IMR-90 (cell line): ENCODE data around the gene BTG2. TPM values are rescaled to one million over a fixed set of nuclear protein-coding genes. Genes with fewer than 3 reads are reported as not detected.

Experiments
- ATAC-seq: fragments of 200-7000 bp; cut with Tn5 transposase; 2 replicates; pipeline ENCODE4 v1.9.1; 2020; ENCODE audit warnings: low read depth, mild to moderate bottlenecking, moderate library complexity
- BruUV-seq: library from RNA; stranded (reverse); fragments of 400-500 nt; replicated peaks from 2 replicates; lab custom pipeline; 2021; lab: Mats Ljungman, UMichigan
- CTCF ChIA-PET: fragments of 300-600 bp; formaldehyde crosslinking; extraction: SDS; loops from one replicate; lab custom pipeline; 2021; ENCODE audit warnings: antibody characterized with exemption; lab: Yijun Ruan, JAX
- POLR2A ChIA-PET: fragments of 300-600 bp; sonication (Branson Sonifier 250); formaldehyde crosslinking; loops from one replicate; lab custom pipeline; 2022; ENCODE audit warnings: antibody characterized with exemption; ENCODE audit not compliant: unreplicated experiment; lab: Charles Lee
- DNase-seq: peaks from one replicate; pipeline ENCODE4 v3.0.0; 2013
- H2AFZ ChIP-seq: replicated peaks from 2 replicates; pipeline ENCODE3; 2013; ENCODE audit warnings: low read length, mild to moderate bottlenecking; ENCODE audit not compliant: poor library complexity
- H2AK5ac ChIP-seq: 2 replicates; pipeline ENCODE4 v1.6.1; 2013; ENCODE audit warnings: low read depth, low read length, inconsistent platforms
- H2AK9ac ChIP-seq: replicated peaks from 2 replicates; pipeline ENCODE3; 2013; ENCODE audit warnings: mild to moderate bottlenecking, low read depth, low read length, moderate library complexity; ENCODE audit not compliant: poor library complexity
- H2BK120ac ChIP-seq: 2 replicates; pipeline ENCODE4 v1.6.1; 2013; ENCODE audit warnings: low read depth, low read length, inconsistent platforms
- H2BK15ac ChIP-seq: 3 replicates; pipeline ENCODE4 v1.6.1; 2013; ENCODE audit warnings: low read depth, low read length, inconsistent platforms
- H2BK20ac ChIP-seq: 2 replicates; pipeline ENCODE4 v1.6.1; 2013; ENCODE audit warnings: low read depth, mild to moderate bottlenecking, inconsistent platforms, low read length, moderate library complexity
- H2BK5ac ChIP-seq: 2 replicates; pipeline ENCODE4 v1.6.1; 2013; ENCODE audit warnings: mild to moderate bottlenecking, low read depth, low read length, inconsistent platforms; ENCODE audit not compliant: poor library complexity, severe bottlenecking
- H3K14ac ChIP-seq: replicated peaks from 2 replicates; pipeline ENCODE4 v1.6.1; 2013; ENCODE audit warnings: low read depth, low read length, inconsistent platforms
- H3K18ac ChIP-seq: 2 replicates; pipeline ENCODE4 v1.6.1; 2013; ENCODE audit warnings: low read depth, low read length, control low read depth
- H3K23ac ChIP-seq: 2 replicates; pipeline ENCODE4 v1.6.1; 2013; ENCODE audit warnings: low read depth, low read length, inconsistent platforms
- H3K27ac ChIP-seq: 2 replicates; pipeline ENCODE4 v1.5.1; 2013; ENCODE audit warnings: mild to moderate bottlenecking, control low read depth, low read length; ENCODE audit not compliant: insufficient read depth
- H3K27me3 ChIP-seq: 2 replicates; pipeline ENCODE4 v1.6.1; 2013; ENCODE audit warnings: low read length; ENCODE audit not compliant: control insufficient read depth, insufficient read depth
- H3K36me3 ChIP-seq: 2 replicates; pipeline ENCODE4 v1.6.1; 2013; ENCODE audit warnings: low read length, mixed read lengths; ENCODE audit not compliant: control insufficient read depth, insufficient read depth
- H3K4ac ChIP-seq: 2 replicates; pipeline ENCODE4 v1.6.1; 2013; ENCODE audit warnings: low read depth, low read length, inconsistent platforms
- H3K4me1 ChIP-seq: 2 replicates; pipeline ENCODE4 v1.6.1; 2013; ENCODE audit warnings: low read length, mixed read lengths; ENCODE audit not compliant: control insufficient read depth, insufficient read depth
- H3K4me2 ChIP-seq: 2 replicates; pipeline ENCODE4 v1.6.1; 2013; ENCODE audit warnings: low read depth, mild to moderate bottlenecking, control low read depth, low read length, moderate library complexity
- H3K4me3 ChIP-seq: 2 replicates; pipeline ENCODE4 v1.5.1; 2013; ENCODE audit warnings: low read depth, mild to moderate bottlenecking, control low read depth, low read length, moderate library complexity; ENCODE audit not compliant: insufficient read depth
- H3K56ac ChIP-seq: 2 replicates; pipeline ENCODE4 v1.6.1; 2013; ENCODE audit warnings: low read length, inconsistent platforms; ENCODE audit not compliant: insufficient read depth; ENCODE audit errors: extremely low read depth
- H3K79me1 ChIP-seq, 2 experiments: 2 replicates each; pipeline ENCODE4 v1.6.1; 2013; ENCODE audit warnings: low read length in 2 of 2, inconsistent platforms in 1 of 2, low read depth in 1 of 2
- H3K9ac ChIP-seq: 2 replicates; pipeline ENCODE4 v1.6.1; 2013; ENCODE audit warnings: low read depth, low read length, control low read depth
- H3K9me1 ChIP-seq: 2 replicates; pipeline ENCODE4 v1.6.1; 2013; ENCODE audit warnings: low read length, inconsistent platforms; ENCODE audit not compliant: insufficient read depth
- H3K9me3 ChIP-seq: 2 replicates; pipeline ENCODE4 v1.6.1; 2013; ENCODE audit warnings: low read length; ENCODE audit not compliant: control insufficient read depth, insufficient read depth
- H4K20me1 ChIP-seq: 2 replicates; pipeline ENCODE4 v1.6.1; 2013; ENCODE audit warnings: low read length, inconsistent platforms; ENCODE audit not compliant: insufficient read depth
- H4K5ac ChIP-seq: 2 replicates; pipeline ENCODE4 v1.6.1; 2013; ENCODE audit warnings: mild to moderate bottlenecking, low read depth, low read length, control low read depth
- H4K8ac ChIP-seq, 2 experiments: 2 replicates each; pipeline ENCODE4 v1.6.1; 2013; ENCODE audit warnings: low read depth in 2 of 2, low read length in 2 of 2, control low read depth in 1 of 2, inconsistent platforms in 1 of 2
- H4K91ac ChIP-seq: 2 replicates; pipeline ENCODE4 v1.6.1; 2013; ENCODE audit warnings: low read depth, low read length, inconsistent platforms; ENCODE audit not compliant: insufficient read depth
- BHLHE40 ChIP-seq: fragments of 150-350 bp; IDR thresholded peaks from 2 replicates; pipeline ENCODE4 v1.6.1; 2016; ENCODE audit warnings: mild to moderate bottlenecking, low read depth, low read length
- CEBPB ChIP-seq: IDR thresholded peaks from 2 replicates; pipeline ENCODE4 v1.6.1; 2012; ENCODE audit warnings: low read depth, low read length, improper control_type of control experiment
- CHD1 ChIP-seq: IDR thresholded peaks from 2 replicates; pipeline ENCODE4 v1.6.1; 2012; ENCODE audit warnings: low read depth, low read length, improper control_type of control experiment
- ELK1 ChIP-seq: fragments of 150-350 bp; IDR thresholded peaks from 2 replicates; pipeline ENCODE4 v1.6.1; 2016; ENCODE audit warnings: low read depth, mild to moderate bottlenecking, low read length, moderate library complexity, borderline replicate concordance
- FOS ChIP-seq: fragments of 150-350 bp; IDR thresholded peaks from 2 replicates; pipeline ENCODE4 v1.6.1; 2016; ENCODE audit warnings: low read depth, low read length
- MAZ ChIP-seq: IDR thresholded peaks from 2 replicates; pipeline ENCODE4 v1.6.1; 2012; ENCODE audit warnings: low read depth, mild to moderate bottlenecking, low read length, improper control_type of control experiment, moderate library complexity, borderline replicate concordance
- NFE2L2 ChIP-seq: fragments of 150-350 bp; IDR thresholded peaks from 2 replicates; pipeline ENCODE4 v1.6.1; 2016; ENCODE audit warnings: low read depth, mild to moderate bottlenecking, low read length
- POLR2A ChIP-seq: IDR thresholded peaks from 2 replicates; pipeline ENCODE4 v1.6.1; 2012; ENCODE audit warnings: mild to moderate bottlenecking, low read depth, low read length
- RAD21 ChIP-seq: IDR thresholded peaks from 2 replicates; pipeline ENCODE4 v1.6.1; 2012; ENCODE audit warnings: low read length, improper control_type of control experiment
- RCOR1 ChIP-seq: IDR thresholded peaks from 2 replicates; pipeline ENCODE4 v1.6.1; 2012; ENCODE audit warnings: mild to moderate bottlenecking, low read length, improper control_type of control experiment; ENCODE audit not compliant: insufficient replicate concordance
- RFX5 ChIP-seq: IDR thresholded peaks from 2 replicates; pipeline ENCODE4 v1.8.0; 2012; ENCODE audit warnings: low read depth, mild to moderate bottlenecking, low read length, moderate library complexity
- WGBS, 2 experiments: methylation state at CpG; one replicate each; pipeline versions ENCODE4 v1.1.5 to v1.1.7; 2013; ENCODE audit warnings: missing lambda C conversion rate in 2 of 2; ENCODE audit not compliant: insufficient read length in 1 of 2; ENCODE audit errors: extremely low coverage in 2 of 2; 5-methylcytosine and 5-hydroxymethylcytosine counted together
- dilution Hi-C: fragments of 300-500 bp; cut with HindIII; formaldehyde crosslinking; loops from one replicate; pipeline ENCODE4 v1.14.3; 2018; ENCODE audit warnings: low sequenced_read_pairs; ENCODE audit not compliant: unreplicated experiment
- in situ Hi-C: fragments of 300-500 bp; cut with MboI; formaldehyde crosslinking; loops from 3 replicates; pipeline ENCODE4 v1.14.3; 2019; ENCODE audit warnings: low sequenced_read_pairs, inconsistent platforms, mixed read lengths
- intact Hi-C: fragments of 100-400 bp; cut with micrococcal nuclease; formaldehyde crosslinking; loops from 2 replicates; pipeline ENCODE4 v1.10.0; 2022
- polyA plus RNA-seq, 3 experiments: library from polyadenylated mRNA; depleted of rRNA; stranded (reverse); fragments of >200 nt; gene quantifications; 2 replicates each; pipeline ENCODE4 v1.2.3, GENCODE V29; 2012; ENCODE audit warnings: low replicate concordance in 1 of 3
- total RNA-seq: library from RNA; depleted of rRNA; stranded (reverse); fragments of >200 nt; gene quantifications from 2 replicates; pipeline ENCODE4 v1.2.3, GENCODE V29; 2012
- TF ChIP-seq, protein P1 (sequence below): conservative IDR thresholded peaks from 2 replicates; pipeline ENCODE4 v1.5.1; 2012; ENCODE audit warnings: mild to moderate bottlenecking, low read depth, low read length, improper control_type of control experiment

The BTG2 gene
- total and polyA plus RNA-seq, 2 of the 4 experiments (the other 2 are of a cell fraction) = 8.4 to 18.8 TPM

DNA sequence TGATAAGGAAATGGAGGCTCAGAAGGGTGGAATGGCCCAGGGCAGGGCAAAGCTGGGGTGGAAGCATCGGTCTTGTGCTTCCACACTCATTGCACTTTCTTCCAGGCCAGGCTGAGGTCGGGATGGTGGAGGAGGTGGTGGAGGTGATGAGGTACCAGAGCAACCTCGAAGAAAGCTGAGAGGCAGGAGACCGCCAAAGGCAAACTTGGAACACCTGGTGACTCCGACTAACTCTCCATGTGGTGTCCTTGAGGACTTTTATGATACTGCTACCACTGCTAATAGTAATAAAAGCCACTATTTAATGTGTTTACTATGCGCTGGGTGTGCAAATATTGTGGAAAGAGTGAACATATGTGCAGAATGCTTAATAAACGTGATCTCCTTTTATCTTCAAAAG, 16.9 kb upstream of the BTG2 start:
- dilution Hi-C loops (no loop called here), in situ Hi-C loops (no loop called here), intact Hi-C loops (no loop called here)
- 0 out of 2 replicates have a peak, but pooled peaks cover 4% of the 10 kb centered on the region for H3K9me1 ChIP-seq
- no peak overlapping the region for H2BK120ac ChIP-seq
- H3K4ac ChIP-seq = no peak overlapping the region
- BruUV-seq = no TSS peak
- peaks cover 34% of the 10 kb centered on the region for H3K27me3 ChIP-seq
- no peak overlapping the region for H4K91ac ChIP-seq
- no peak overlapping the region for H3K14ac ChIP-seq
- H3K9ac ChIP-seq = no peak overlapping the region
- H4K20me1 ChIP-seq = no peaks in the 10 kb centered on the region
- no peak overlapping the region for H3K4me2 ChIP-seq
- H3K4me1 ChIP-seq = peaks cover 9% of the 10 kb centered on the region; the same call in 1 of the 2 replicates
- H2BK20ac ChIP-seq = no peak overlapping the region
- no peak overlapping the region for H3K18ac ChIP-seq
- no peaks in the 10 kb centered on the region for H3K79me1 ChIP-seq
- H3K27ac ChIP-seq = no peak overlapping the region
- H2AFZ ChIP-seq = no peak overlapping the region
- no peak overlapping the region for H4K5ac ChIP-seq
- no peak overlapping the region for H2AK5ac ChIP-seq
- no peak overlapping the region for H4K8ac ChIP-seq
- CTCF ChIA-PET = no interaction called here
- WGBS, 2 experiments = no CpG with 5 or more reads among the region's 7 CpGs
- H2BK5ac ChIP-seq = no peak overlapping the region
- no peak overlapping the region for H2AK9ac ChIP-seq
- no peak overlapping the region for H2BK15ac ChIP-seq
- no peaks in the 10 kb centered on the region for H3K36me3 ChIP-seq
- no peak overlapping the region for H3K4me3 ChIP-seq
- TF ChIP-seq RCOR1 (no peak), ELK1 (no peak), NFE2L2 (no peak), FOS (no peak), RAD21 (no peak), CHD1 (no peak), MAZ (no peak), CEBPB (no peak), RFX5 (no peak), BHLHE40 (no peak), POLR2A (no peak)
- TF ChIP-seq, protein P1, sequence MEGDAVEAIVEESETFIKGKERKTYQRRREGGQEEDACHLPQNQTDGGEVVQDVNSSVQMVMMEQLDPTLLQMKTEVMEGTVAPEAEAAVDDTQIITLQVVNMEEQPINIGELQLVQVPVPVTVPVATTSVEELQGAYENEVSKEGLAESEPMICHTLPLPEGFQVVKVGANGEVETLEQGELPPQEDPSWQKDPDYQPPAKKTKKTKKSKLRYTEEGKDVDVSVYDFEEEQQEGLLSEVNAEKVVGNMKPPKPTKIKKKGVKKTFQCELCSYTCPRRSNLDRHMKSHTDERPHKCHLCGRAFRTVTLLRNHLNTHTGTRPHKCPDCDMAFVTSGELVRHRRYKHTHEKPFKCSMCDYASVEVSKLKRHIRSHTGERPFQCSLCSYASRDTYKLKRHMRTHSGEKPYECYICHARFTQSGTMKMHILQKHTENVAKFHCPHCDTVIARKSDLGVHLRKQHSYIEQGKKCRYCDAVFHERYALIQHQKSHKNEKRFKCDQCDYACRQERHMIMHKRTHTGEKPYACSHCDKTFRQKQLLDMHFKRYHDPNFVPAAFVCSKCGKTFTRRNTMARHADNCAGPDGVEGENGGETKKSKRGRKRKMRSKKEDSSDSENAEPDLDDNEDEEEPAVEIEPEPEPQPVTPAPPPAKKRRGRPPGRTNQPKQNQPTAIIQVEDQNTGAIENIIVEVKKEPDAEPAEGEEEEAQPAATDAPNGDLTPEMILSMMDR = no peak
- no peak overlapping the region for H3K56ac ChIP-seq
- ATAC-seq (no peak), DNase-seq (no peak)
- H3K23ac ChIP-seq = no peak overlapping the region
- no peaks in the 10 kb centered on the region for H3K9me3 ChIP-seq
- POLR2A ChIA-PET = no interaction called here
